ENCODE results near the gene TMEM30B.

Gene TMEM30B

GRCh38 chr14:61297581-61297980 lies 16.4 kb upstream of the TMEM30B start:
- no peak for DNase-seq

- DNase-seq, result peak; percentile 53
Measured at GRCh38 chr14:61296719-61297502, 15.8 kb upstream of the TMEM30B start.

- DNase-seq, result no peak
Measured at GRCh38 chr14:61296151-61296550, 15.0 kb upstream of the TMEM30B start.

- peak; percentile 97 for DNase-seq
Measured at GRCh38 chr14:61290701-61291100, 9.6 kb upstream of the TMEM30B start.

- DNase-seq, result no peak
Measured at GRCh38 chr14:61288720-61289119, 7.6 kb upstream of the TMEM30B start.

- no peak for DNase-seq
Measured at GRCh38 chr14:61288228-61288627, 7.1 kb upstream of the TMEM30B start.

GRCh38 chr14:61287196-61287595 lies 6.1 kb upstream of the TMEM30B start:
- DNase-seq, result no peak

GRCh38 chr14:61285364-61285763 lies 4.2 kb upstream of the TMEM30B start:
- DNase-seq, result no peak

- no peak for DNase-seq
Measured at GRCh38 chr14:61284001-61284400, 2.9 kb upstream of the TMEM30B start.

- no peak for DNase-seq
Measured at GRCh38 chr14:61282746-61283145, 1.6 kb upstream of the TMEM30B start.

- peak; percentile 47 for DNase-seq
Measured at GRCh38 chr14:61281948-61282275, 774 bp upstream of the TMEM30B start.

GRCh38 chr14:61280526-61281185 lies 482 bp downstream of the TMEM30B start:
- DNase-seq, result peak; percentile 76

- DNase-seq, result peak; percentile 41
Measured at GRCh38 chr14:61280092-61280525, 1.0 kb downstream of the TMEM30B start.

- no peak for DNase-seq
Measured at GRCh38 chr14:61279082-61279481, 2.1 kb downstream of the TMEM30B start.

- DNase-seq, result no peak
Measured at GRCh38 chr14:61277784-61278183, 3.4 kb downstream of the TMEM30B start.

- DNase-seq, result no peak
Measured at GRCh38 chr14:61277232-61277631, 3.9 kb downstream of the TMEM30B start.

GRCh38 chr14:61271552-61271951 lies 9.6 kb downstream of the TMEM30B start:
- no peak for DNase-seq

- DNase-seq, result no peak
Measured at GRCh38 chr14:61270714-61271113, 10.4 kb downstream of the TMEM30B start.

- DNase-seq, result peak; percentile 91
Measured at GRCh38 chr14:61269321-61270083, 11.6 kb downstream of the TMEM30B start.

- DNase-seq, result no peak
Measured at GRCh38 chr14:61268812-61269211, 12.3 kb downstream of the TMEM30B start.

GRCh38 chr14:61266891-61267740 lies 14.0 kb downstream of the TMEM30B start:
- no peak for DNase-seq

- DNase-seq, result no peak
Measured at GRCh38 chr14:61266436-61266835, 14.7 kb downstream of the TMEM30B start.

GRCh38 chr14:61264651-61265050 lies 16.5 kb downstream of the TMEM30B start:
- DNase-seq, result no peak

All from NCI-H2171 treated with DMSO at 0.1 percent for 48 hours (cell line).